ENCODE measurements around the gene TK1. TPM values are rescaled to one million over a fixed set of nuclear protein-coding genes. Genes with fewer than 3 reads are reported as not detected.

Gene TK1
- total and polyA plus RNA-seq, 4 donors, result 1.1 to 3.8 (median 2.5) TPM

DNA sequence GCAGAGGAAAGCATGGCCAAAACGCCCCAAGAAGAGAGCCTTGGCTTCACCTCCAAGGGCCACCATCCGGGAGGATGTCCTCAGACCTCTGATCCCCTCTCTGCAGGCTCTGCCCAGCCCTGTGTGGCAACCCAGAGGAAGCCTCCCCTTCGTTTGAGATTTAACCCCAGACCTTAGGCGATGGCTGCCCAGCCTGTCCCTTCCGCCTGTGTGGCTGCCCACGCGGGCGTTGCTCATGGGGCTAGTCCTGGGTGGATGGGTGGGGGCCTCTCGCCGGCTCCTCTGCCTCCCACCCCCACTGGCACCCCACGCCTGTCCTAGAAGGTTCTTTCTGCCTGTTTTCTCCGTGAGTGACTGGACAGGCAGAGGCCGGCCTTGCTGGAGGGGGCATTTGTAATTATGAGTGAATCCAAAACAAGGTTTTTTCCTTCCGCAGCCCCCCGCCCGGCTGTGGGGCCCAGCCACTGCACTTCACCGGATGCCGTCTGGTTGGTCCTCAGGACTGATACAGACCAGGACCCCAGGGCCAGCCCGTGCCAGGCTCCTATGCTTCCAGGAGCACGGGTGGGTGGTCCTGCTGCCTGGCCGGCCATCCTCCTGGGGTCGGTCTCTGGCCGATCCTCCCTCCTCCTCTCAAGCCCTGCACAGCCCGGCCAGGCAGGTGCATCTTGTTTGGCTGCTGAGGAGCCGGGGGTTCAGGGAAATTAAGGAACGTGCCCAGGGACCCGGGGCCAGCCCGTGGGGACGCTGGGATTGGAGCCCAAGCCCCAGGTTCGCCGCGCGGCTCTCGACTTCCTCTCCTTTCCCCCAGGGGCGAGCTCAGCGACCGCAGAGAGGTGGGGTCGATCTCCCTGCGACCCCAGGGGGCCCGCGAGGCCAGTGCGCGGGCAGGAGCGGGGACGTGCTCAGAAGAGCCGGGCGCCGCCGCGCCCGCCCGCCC is 44.4 kb upstream of the TK1 start, which contains the start of gene TMEM235:
TSS of gene TMEM235 (plus strand) at position 636 of the 940 bp plus-strand sequence. CDS start 393 bp downstream, outside the sequence.
- intact Hi-C loops (cut with DNase I), result no loop called here
- no peak for DNase-seq
- no peaks in the 10 kb centered on the region for H3K36me3 ChIP-seq (ENCODE audit: control insufficient read depth in 1 of 2, insufficient read depth in 2 of 2, low read length in 1 of 2)
- no peaks in the 10 kb centered on the region for H3K9me3 ChIP-seq (ENCODE audit: control insufficient read depth, low read length)
- ATAC-seq (ENCODE audit: low FRiP score), result no peak
- H3K4me1 ChIP-seq (ENCODE audit: control insufficient read depth in 1 of 2, insufficient read depth in 2 of 2, low read length in 2 of 2), result no peaks in the 10 kb centered on the region
- no peaks in the 10 kb centered on the region for H3K27me3 ChIP-seq (ENCODE audit: control insufficient read depth in 1 of 2, insufficient read depth in 2 of 2, low read length in 1 of 2)
- no peak within 1 kb of the TSS for H3K4me3 ChIP-seq (ENCODE audit: low read length in 2 of 2)
- WGBS, 2 donors, result 17 to 28% methylated on average over 34 to 52 of the region's 52 CpGs
- H3K27ac ChIP-seq (ENCODE audit: low read depth in 1 of 2, low read length in 2 of 2), result no peak within 1 kb of the TSS

DNA sequence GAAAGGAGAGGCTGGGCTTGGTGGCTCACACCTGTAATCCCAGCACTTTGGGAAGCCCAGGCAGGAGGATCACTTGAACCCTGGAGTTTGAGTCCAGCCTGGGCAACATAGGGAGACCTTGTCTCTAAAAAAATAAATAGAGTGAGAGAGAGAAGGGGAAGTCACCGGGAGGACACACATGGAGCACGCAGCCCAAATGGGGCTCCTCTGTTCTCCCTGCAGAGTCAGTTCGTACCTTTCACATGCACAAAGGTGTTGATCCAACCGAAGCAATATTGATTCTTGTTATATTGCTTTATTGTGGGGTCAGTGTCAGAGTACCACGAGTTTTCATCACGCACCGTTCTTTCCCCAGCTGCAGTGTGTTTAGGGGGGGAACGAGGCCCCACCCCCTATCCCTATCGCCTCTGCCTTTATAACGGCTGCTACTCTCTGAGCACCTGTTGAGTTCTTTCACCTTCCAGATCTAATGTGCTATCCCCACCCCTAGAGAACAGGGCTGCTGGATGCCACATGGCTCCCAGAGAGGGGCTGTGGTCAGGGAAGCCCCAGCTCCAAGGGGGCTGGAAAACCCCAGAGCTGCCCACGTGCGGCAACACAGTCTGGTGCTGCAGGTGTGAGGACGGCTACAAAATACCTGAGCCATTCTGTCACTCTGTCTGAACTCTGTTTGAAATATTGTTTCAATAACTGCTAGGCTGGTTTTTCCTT is 43.6 kb upstream of the TK1 start:
- DNase-seq, result no peak
- intact Hi-C loops (cut with DNase I), result no loop called here
- Histone ChIP-seq H3K4me3 (ENCODE audit: low read length in 2 of 2) (no peak overlapping the region), H3K27me3 (ENCODE audit: control insufficient read depth in 1 of 2, insufficient read depth in 2 of 2, low read length in 1 of 2) (no peaks in the 10 kb centered on the region), H3K4me1 (ENCODE audit: control insufficient read depth in 1 of 2, insufficient read depth in 2 of 2, low read length in 2 of 2) (no peaks in the 10 kb centered on the region), H3K27ac (ENCODE audit: low read depth in 1 of 2, low read length in 2 of 2) (no peak overlapping the region), H3K36me3 (ENCODE audit: control insufficient read depth in 1 of 2, insufficient read depth in 2 of 2, low read length in 1 of 2) (no peaks in the 10 kb centered on the region), H3K9me3 (ENCODE audit: control insufficient read depth, low read length) (no peaks in the 10 kb centered on the region)
- WGBS, 2 donors, result 70 to 71% methylated on average over 13 of the region's 13 CpGs
- no peak for ATAC-seq (ENCODE audit: low FRiP score)

DNA sequence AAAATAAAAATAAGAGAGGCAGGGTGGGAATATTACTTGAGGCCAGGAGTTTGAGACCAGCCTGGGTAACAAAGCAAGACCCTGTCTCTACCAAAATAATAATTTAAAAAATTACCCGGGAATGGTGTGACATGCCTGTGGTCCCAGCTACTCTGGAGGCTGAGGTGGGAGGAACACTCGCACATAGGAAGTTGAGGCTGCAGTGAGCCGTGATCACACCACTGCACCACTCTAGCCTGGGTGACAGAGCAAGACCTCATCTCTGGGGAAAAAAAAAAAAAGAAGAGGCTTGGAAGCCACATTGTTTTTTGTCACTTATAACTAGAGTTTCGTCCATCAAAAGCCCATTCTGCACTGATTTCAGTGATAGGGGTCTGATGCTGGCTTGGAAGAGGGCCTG is 41.3 kb upstream of the TK1 start:
- no peak overlapping the region for H3K4me3 ChIP-seq (ENCODE audit: low read length in 2 of 2)
- no peaks in the 10 kb centered on the region for H3K4me1 ChIP-seq (ENCODE audit: control insufficient read depth in 1 of 2, insufficient read depth in 2 of 2, low read length in 2 of 2)
- ATAC-seq (ENCODE audit: low FRiP score) (no peak), DNase-seq (no peak)
- H3K9me3 ChIP-seq (ENCODE audit: control insufficient read depth, low read length), result no peaks in the 10 kb centered on the region
- H3K27ac ChIP-seq (ENCODE audit: low read depth in 1 of 2, low read length in 2 of 2), result no peak overlapping the region
- H3K27me3 ChIP-seq (ENCODE audit: control insufficient read depth in 1 of 2, insufficient read depth in 2 of 2, low read length in 1 of 2), result no peaks in the 10 kb centered on the region
- H3K36me3 ChIP-seq (ENCODE audit: control insufficient read depth in 1 of 2, insufficient read depth in 2 of 2, low read length in 1 of 2), result no peaks in the 10 kb centered on the region
- intact Hi-C loops (cut with DNase I), result no loop called here
- 80 to 88% methylated on average over 4 of the region's 4 CpGs for WGBS, 2 donors

DNA sequence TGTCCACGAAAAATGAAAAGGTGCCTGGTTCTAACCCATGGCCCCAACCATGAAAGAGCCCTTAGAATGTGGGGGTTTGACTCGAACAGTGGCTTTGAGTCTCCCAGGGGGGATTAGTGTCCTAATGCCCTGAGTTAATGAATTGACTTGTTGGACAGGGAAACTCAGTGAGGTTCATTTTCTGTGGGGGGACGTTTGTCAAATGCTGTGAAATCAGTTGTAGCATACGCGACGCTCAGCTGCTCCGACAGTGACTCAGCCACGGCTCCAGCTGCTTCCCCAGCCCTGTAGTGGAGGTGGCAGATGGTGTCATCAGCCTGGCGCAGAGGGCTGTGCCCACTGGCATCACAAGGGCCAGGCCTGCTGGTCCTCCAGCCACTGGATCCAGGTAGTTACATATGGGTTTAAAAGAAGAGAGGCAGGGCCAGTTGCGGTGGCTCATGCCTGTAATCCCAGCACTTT is 40.6 kb upstream of the TK1 start:
- H3K4me3 ChIP-seq (ENCODE audit: low read length in 2 of 2), result no peak overlapping the region
- WGBS, 2 donors, result 88% methylated on average over 10 of the region's 10 CpGs
- no peaks in the 10 kb centered on the region for H3K36me3 ChIP-seq (ENCODE audit: control insufficient read depth in 1 of 2, insufficient read depth in 2 of 2, low read length in 1 of 2)
- no peaks in the 10 kb centered on the region for H3K9me3 ChIP-seq (ENCODE audit: control insufficient read depth, low read length)
- ATAC-seq (ENCODE audit: low FRiP score), result no peak
- no peak for DNase-seq
- intact Hi-C loops (cut with DNase I), result no loop called here
- no peaks in the 10 kb centered on the region for H3K4me1 ChIP-seq (ENCODE audit: control insufficient read depth in 1 of 2, insufficient read depth in 2 of 2, low read length in 2 of 2)
- H3K27ac ChIP-seq (ENCODE audit: low read depth in 1 of 2, low read length in 2 of 2), result no peak overlapping the region
- H3K27me3 ChIP-seq (ENCODE audit: control insufficient read depth in 1 of 2, insufficient read depth in 2 of 2, low read length in 1 of 2), result no peaks in the 10 kb centered on the region

DNA sequence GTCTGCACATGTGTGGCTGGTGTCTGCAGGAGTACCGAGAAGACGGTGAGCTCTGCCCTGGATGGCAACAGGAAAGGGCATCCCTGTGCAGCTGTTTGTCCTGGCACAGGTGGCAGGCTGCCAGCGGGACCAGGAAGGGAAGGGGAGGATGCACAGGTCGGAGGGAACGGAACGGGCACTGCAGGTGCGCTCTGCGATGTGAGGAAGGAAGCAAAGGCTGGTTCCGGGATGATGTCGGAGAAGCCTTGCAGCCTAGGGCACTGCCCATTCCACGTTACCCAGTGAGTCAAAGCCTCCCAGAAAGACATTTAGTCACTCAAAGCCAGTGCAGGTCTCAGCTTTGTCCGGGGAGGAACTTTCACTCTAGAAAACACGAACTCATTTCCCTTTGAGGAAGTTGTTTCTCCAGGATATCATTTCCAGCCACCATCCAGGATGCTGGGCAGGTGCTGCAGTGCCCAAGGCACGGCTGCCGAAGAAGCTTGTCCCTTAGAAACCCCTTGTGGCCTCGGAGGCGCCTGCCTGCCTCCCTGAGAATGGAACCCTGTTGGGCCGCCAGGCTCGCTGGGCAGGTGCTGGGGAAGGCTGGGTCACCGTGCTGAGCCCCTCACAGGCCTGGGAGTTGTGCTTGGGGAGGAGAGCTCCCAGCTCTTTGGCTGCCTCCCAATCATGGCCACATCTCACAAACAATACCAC is 40.1 kb upstream of the TK1 start:
- intact Hi-C loops (cut with DNase I), result no loop called here
- no peak for DNase-seq
- Histone ChIP-seq H3K27ac (ENCODE audit: low read depth in 1 of 2, low read length in 2 of 2) (no peak overlapping the region), H3K9me3 (ENCODE audit: control insufficient read depth, low read length) (no peaks in the 10 kb centered on the region), H3K4me3 (ENCODE audit: low read length in 2 of 2) (no peak overlapping the region), H3K27me3 (ENCODE audit: control insufficient read depth in 1 of 2, insufficient read depth in 2 of 2, low read length in 1 of 2) (no peaks in the 10 kb centered on the region), H3K4me1 (ENCODE audit: control insufficient read depth in 1 of 2, insufficient read depth in 2 of 2, low read length in 2 of 2) (no peaks in the 10 kb centered on the region), H3K36me3 (ENCODE audit: control insufficient read depth in 1 of 2, insufficient read depth in 2 of 2, low read length in 1 of 2) (no peaks in the 10 kb centered on the region)
- WGBS, 2 donors, result 83 to 84% methylated on average over 20 of the region's 20 CpGs
- no peak for ATAC-seq (ENCODE audit: low FRiP score)

DNA sequence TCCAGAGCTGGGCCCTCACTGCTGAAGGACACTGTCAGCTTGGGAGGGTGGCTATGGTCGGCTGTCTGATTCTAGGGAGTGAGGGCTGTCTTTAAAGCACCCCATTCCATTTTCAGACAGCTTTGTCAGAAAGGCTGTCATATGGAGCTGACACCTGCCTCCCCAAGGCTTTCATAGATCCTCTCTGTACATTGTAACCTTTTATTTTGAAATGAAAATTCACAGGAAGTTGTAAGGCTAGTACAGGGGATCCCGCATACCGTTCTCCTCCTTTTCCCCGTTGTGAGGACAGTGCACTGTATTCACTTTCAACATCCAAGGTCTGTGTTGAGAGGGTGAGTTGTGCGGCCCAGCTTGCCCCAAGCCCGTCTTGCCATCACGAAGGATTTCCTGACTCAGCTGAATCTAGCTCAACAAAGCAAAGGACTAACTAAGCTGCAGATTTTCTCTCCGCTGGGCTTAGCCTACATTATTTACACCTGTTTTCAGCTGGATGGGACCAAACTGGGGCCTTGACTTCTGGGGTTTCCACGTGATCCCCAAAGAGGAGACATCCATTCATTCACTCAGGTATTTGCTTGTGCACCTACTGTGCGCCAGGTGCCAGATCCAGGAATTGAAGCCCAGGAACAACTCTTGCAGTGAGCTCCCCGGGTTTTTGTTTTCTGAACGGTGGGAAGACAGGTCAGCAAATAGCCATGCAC is 39.4 kb upstream of the TK1 start:
- no peak overlapping the region for H3K27ac ChIP-seq (ENCODE audit: low read depth in 1 of 2, low read length in 2 of 2)
- no peaks in the 10 kb centered on the region for H3K4me1 ChIP-seq (ENCODE audit: control insufficient read depth in 1 of 2, insufficient read depth in 2 of 2, low read length in 2 of 2)
- H3K27me3 ChIP-seq (ENCODE audit: control insufficient read depth in 1 of 2, insufficient read depth in 2 of 2, low read length in 1 of 2), result no peaks in the 10 kb centered on the region
- no peaks in the 10 kb centered on the region for H3K9me3 ChIP-seq (ENCODE audit: control insufficient read depth, low read length)
- DNase-seq, result no peak
- WGBS, 2 donors, result 84 to 87% methylated on average over 12 of the region's 12 CpGs
- no peak for ATAC-seq (ENCODE audit: low FRiP score)
- H3K36me3 ChIP-seq (ENCODE audit: control insufficient read depth in 1 of 2, insufficient read depth in 2 of 2, low read length in 1 of 2), result no peaks in the 10 kb centered on the region
- intact Hi-C loops (cut with DNase I), result no loop called here
- H3K4me3 ChIP-seq (ENCODE audit: low read length in 2 of 2), result no peak overlapping the region

DNA sequence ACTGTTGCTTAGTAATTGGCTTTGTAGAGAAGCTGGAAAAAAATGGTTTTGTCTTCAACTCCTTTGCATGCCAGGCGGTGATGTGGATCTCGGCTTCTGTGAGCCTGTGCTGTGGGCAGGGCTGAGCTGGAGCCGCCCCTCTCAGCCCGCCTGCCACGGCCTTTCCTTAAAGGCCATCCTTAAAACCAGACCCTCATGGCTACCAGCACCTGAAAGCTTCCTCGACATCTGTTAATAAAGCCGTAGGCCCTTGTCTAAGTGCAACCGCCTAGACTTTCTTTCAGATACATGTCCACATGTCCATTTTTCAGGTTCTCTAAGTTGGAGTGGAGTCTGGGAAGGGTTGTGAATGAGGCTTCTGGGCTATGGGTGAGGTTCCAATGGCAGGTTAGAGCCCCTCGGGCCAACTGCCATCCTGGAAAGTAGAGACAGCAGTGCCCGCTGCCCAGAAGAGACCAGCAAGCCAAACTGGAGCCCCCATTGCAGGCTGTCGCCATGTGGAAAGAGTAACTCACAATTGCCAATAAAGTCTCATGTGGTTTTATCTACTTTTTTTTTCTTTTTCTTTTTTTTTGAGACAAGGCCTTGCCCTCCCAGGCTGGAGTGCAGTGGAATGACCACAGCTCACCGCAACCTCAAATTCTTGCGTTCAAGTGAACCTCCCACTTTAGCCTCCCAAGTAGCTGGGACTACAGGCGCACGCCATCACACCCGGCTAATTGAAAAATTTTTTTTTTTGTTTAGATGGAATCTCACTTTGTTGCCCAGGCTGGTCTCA is 38.4 kb upstream of the TK1 start:
- WGBS, 2 donors, result 97% methylated on average over 16 of the region's 16 CpGs
- no peak overlapping the region for H3K4me3 ChIP-seq (ENCODE audit: low read length in 2 of 2)
- DNase-seq, result no peak
- no peaks in the 10 kb centered on the region for H3K36me3 ChIP-seq (ENCODE audit: control insufficient read depth in 1 of 2, insufficient read depth in 2 of 2, low read length in 1 of 2)
- H3K9me3 ChIP-seq (ENCODE audit: control insufficient read depth, low read length), result no peaks in the 10 kb centered on the region
- intact Hi-C loops (cut with DNase I), result no loop called here
- no peak overlapping the region for H3K27ac ChIP-seq (ENCODE audit: low read depth in 1 of 2, low read length in 2 of 2)
- H3K4me1 ChIP-seq (ENCODE audit: control insufficient read depth in 1 of 2, insufficient read depth in 2 of 2, low read length in 2 of 2), result no peaks in the 10 kb centered on the region
- ATAC-seq (ENCODE audit: low FRiP score), result no peak
- no peaks in the 10 kb centered on the region for H3K27me3 ChIP-seq (ENCODE audit: control insufficient read depth in 1 of 2, insufficient read depth in 2 of 2, low read length in 1 of 2)

Measured in aorta (tissue), 5 donors.